Measurements from ENCODE around the gene CSNK1G1.

CSNK1G1 gene

DNA sequence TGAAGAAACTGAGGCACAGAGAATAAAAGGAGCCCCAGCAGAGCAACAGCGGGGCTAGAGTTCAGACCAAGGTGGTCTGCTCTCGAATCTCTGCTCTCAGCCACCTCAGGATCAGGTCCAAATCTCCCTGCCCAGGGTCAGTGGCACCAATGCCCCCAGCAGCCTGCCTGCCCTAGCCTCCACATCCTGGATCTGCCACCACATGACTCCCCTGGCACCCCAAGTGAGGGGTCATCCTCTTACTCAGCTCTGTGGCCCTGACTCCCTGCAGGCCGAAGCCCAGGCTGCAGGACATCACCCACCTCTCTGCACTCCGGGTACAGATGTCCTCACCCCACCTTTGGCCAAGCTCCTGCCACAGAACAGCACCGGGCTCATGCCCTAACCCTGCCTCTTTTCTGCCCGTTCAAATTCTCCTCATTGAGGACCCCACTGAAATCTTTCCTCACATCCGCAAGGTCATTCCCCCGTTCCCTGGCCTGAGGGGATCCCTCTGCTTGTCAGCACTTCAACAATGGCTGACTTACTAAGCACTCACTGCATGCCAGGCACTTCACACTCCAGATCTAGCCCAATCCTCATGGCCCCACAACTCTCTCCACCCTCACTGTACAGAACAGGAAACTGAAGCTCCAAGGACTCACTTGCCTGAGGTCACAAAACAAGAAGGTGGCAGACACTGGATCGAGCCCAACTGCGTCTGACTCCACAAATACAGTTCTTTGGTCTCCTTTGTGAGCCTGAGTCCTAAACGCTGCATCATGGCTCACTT lies 197.4 kb downstream of the CSNK1G1 start:
- H3K4me1 ChIP-seq (ENCODE audit: control insufficient read depth in 1 of 2, insufficient read depth in 2 of 2, low read length in 2 of 2), result peaks cover 7 to 47% of the 10 kb centered on the region in 2 donors
- H3K27me3 ChIP-seq (ENCODE audit: control insufficient read depth in 1 of 2, insufficient read depth in 2 of 2, low read length in 2 of 2), result no peaks in the 10 kb centered on the region
- H3K27ac ChIP-seq (ENCODE audit: low read depth, low read length), result no peak overlapping the region
- H3K4me3 ChIP-seq (ENCODE audit: low read depth in 1 of 2, low read length in 2 of 2), result no peak overlapping the region
- H3K9ac ChIP-seq (ENCODE audit: low read depth in 1 of 2, low read length in 2 of 2), result no peak overlapping the region
- peaks cover 41 to 65% of the 10 kb centered on the region in 2 donors for H3K36me3 ChIP-seq (ENCODE audit: control insufficient read depth in 1 of 2, insufficient read depth in 2 of 2, low read length in 2 of 2)
- no peaks in the 10 kb centered on the region for H3K9me3 ChIP-seq (ENCODE audit: control insufficient read depth in 1 of 2, low read length in 2 of 2)

- Histone ChIP-seq H3K9me3 (ENCODE audit: control insufficient read depth in 1 of 2, low read length in 2 of 2) (no peaks in the 10 kb centered on the region), H3K4me3 (ENCODE audit: low read depth in 1 of 2, low read length in 2 of 2) (no peak overlapping the region), H3K9ac (ENCODE audit: low read depth in 1 of 2, low read length in 2 of 2) (no peak overlapping the region), H3K4me1 (ENCODE audit: control insufficient read depth in 1 of 2, insufficient read depth in 2 of 2, low read length in 2 of 2) (peaks cover 16 to 51% of the 10 kb centered on the region in 2 donors), H3K27me3 (ENCODE audit: control insufficient read depth in 1 of 2, insufficient read depth in 2 of 2, low read length in 2 of 2) (peaks cover 4 to 5% of the 10 kb centered on the region in 2 donors), H3K36me3 (ENCODE audit: control insufficient read depth in 1 of 2, insufficient read depth in 2 of 2, low read length in 2 of 2) (peaks cover 41 to 65% of the 10 kb centered on the region in 2 donors), H3K27ac (ENCODE audit: low read depth, low read length) (no peak overlapping the region)
These were observed 198.3 kb downstream of the CSNK1G1 start for GRCh38 chr15:64157599-64158125.

DNA sequence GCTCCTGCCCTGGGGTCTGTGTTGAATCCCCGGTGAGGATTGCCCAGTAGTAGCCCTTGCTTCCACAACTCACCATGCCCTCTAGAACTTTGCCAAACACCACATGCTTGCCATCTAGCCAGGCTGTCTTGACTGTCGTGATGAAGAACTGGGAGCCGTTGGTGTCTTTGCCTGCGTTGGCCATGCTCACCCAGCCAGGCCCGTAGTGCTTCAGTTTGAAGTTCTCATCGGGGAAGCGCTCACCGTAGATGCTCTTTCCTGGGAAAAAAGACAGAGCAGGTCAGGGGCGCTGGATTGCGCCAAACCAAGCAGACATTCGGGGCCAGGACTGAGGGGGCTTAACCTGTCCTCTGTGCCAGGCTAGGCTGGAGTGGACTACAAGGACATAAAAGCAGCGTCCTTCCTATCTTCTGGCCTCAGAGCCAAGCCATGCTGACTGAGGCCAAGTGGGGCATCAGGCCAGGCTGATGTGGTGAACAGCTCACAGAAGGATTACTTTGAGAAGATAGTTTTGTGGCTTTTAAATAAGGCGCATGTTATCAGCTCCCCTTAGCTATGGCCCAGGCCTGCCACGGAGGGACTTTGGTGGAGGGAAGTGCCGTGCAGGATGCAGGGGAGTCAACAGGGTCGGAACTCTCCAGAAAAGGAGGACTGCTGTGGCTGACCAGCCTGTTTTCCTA lies 199.2 kb downstream of the CSNK1G1 start:
- Histone ChIP-seq H3K4me1 (ENCODE audit: control insufficient read depth in 1 of 2, insufficient read depth in 2 of 2, low read length in 2 of 2) (peaks cover 18 to 53% of the 10 kb centered on the region in 2 donors), H3K9me3 (ENCODE audit: control insufficient read depth in 1 of 2, low read length in 2 of 2) (no peaks in the 10 kb centered on the region), H3K36me3 (ENCODE audit: control insufficient read depth in 1 of 2, insufficient read depth in 2 of 2, low read length in 2 of 2) (peaks cover 41 to 65% of the 10 kb centered on the region in 2 donors), H3K9ac (ENCODE audit: low read depth in 1 of 2, low read length in 2 of 2) (no peak overlapping the region), H3K27me3 (ENCODE audit: control insufficient read depth in 1 of 2, insufficient read depth in 2 of 2, low read length in 2 of 2) (peaks cover 9% of the 10 kb centered on the region in 2 donors), H3K27ac (ENCODE audit: low read depth, low read length) (no peak overlapping the region), H3K4me3 (ENCODE audit: low read depth in 1 of 2, low read length in 2 of 2) (no peak overlapping the region)

DNA sequence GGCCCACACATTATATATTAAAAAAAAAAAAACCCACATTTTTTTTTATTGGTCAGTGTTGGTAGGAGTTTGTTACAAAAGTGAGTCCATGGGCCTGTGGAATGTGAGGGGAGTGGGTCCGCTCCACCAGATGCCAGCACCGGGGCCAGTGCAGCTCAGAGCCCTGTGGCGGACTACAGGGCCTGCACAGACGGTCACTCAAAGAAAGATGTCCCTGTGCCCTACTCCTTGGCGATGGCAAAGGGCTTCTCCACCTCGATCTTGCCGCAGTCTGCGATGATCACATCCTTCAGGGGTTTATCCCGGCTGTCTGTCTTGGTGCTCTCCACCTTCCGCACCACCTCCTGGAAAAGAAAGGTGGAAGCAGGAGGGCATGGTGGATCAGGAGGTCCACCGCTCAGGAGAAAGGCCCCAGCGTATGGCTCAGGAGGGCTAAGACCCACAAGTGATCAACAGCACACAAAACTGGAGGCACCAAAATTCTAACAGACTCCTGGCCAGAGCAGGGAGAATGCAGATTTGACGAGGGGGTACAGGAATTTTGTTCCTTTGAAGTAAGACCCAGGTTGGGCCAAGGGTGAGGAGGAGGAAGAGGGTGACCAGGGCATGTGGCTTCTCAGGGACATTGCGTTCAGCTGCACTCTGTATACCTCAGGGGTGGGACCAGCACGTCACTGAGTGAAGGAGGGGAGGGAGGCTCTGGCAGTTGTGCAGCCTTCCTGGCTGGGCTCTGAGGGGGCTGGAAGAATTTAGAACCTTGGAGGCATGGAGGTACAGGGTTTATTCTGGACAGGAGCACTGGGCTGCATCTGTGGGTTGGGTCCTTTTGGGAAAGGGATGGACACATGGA lies 199.9 kb downstream of the CSNK1G1 start:
- peaks cover 15 to 49% of the 10 kb centered on the region in 2 donors for H3K4me1 ChIP-seq (ENCODE audit: control insufficient read depth in 1 of 2, insufficient read depth in 2 of 2, low read length in 2 of 2)
- no peak overlapping the region for H3K27ac ChIP-seq (ENCODE audit: low read depth, low read length)
- peaks cover 41 to 65% of the 10 kb centered on the region in 2 donors for H3K36me3 ChIP-seq (ENCODE audit: control insufficient read depth in 1 of 2, insufficient read depth in 2 of 2, low read length in 2 of 2)

DNA sequence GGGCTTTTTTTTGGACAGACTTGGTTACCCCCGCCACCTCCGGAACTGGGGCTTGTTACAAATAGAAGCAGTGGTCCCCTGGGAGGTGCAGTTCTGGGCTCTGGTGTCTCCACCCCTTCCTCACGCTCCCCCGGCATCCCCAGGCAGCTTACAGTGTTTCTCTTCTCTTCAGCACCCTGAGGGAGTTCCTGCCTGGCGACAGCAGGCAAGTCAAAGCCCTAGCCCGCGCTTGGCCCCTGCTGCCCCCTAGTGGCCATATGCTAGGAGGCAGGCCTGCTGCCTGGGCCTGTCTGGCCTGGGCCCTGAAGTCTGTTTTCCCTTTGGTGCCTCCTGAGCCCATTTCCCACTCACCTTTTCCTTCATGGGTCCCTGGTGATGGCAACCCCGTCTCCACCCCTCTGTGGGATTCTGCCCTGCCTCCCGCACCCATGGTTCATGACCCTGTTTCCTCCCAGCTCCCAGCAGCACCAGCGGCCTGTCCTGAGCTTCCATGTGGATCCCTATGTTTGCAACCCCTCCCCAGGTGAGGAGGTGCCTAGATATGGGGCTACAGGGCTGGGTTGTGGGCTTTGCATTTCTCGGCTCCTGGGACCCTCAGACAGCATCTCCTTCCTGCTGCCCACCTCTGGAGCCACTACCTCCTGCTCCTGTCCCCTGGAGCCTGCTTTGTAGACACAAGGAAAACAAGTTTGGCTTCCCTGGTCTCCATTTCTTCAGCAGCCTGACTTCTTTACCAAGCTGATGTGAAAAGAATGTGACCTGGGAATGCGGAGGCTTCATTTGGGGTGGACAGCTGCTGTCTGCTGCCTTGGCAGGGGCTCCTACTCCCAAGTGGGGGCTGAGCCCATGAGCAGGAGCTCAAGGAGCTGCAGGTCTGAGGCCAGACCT lies 202.2 kb downstream of the CSNK1G1 start:
- no peaks in the 10 kb centered on the region for H3K9me3 ChIP-seq (ENCODE audit: control insufficient read depth in 1 of 2, low read length in 2 of 2)
- no peak overlapping the region for H3K27ac ChIP-seq (ENCODE audit: low read depth, low read length)
- no peak overlapping the region for H3K9ac ChIP-seq (ENCODE audit: low read depth in 1 of 2, low read length in 2 of 2)
- peaks cover 28 to 47% of the 10 kb centered on the region in 2 donors for H3K36me3 ChIP-seq (ENCODE audit: control insufficient read depth in 1 of 2, insufficient read depth in 2 of 2, low read length in 2 of 2)
- H3K27me3 ChIP-seq (ENCODE audit: control insufficient read depth in 1 of 2, insufficient read depth in 2 of 2, low read length in 2 of 2), result peaks cover 9% of the 10 kb centered on the region in 2 donors
- H3K4me3 ChIP-seq (ENCODE audit: low read depth in 1 of 2, low read length in 2 of 2), result no peak overlapping the region
- H3K4me1 ChIP-seq (ENCODE audit: control insufficient read depth in 1 of 2, insufficient read depth in 2 of 2, low read length in 2 of 2), result peaks cover 15 to 30% of the 10 kb centered on the region in 2 donors

More for the DNA sequence above, 199.9 kb downstream of the CSNK1G1 start:
- Histone ChIP-seq H3K4me3 (ENCODE audit: low read depth in 1 of 2, low read length in 2 of 2) (no peak overlapping the region), H3K27me3 (ENCODE audit: control insufficient read depth in 1 of 2, insufficient read depth in 2 of 2, low read length in 2 of 2) (peaks cover 9% of the 10 kb centered on the region in 2 donors), H3K9me3 (ENCODE audit: control insufficient read depth in 1 of 2, low read length in 2 of 2) (no peaks in the 10 kb centered on the region), H3K9ac (ENCODE audit: low read depth in 1 of 2, low read length in 2 of 2) (no peak overlapping the region)

DNA sequence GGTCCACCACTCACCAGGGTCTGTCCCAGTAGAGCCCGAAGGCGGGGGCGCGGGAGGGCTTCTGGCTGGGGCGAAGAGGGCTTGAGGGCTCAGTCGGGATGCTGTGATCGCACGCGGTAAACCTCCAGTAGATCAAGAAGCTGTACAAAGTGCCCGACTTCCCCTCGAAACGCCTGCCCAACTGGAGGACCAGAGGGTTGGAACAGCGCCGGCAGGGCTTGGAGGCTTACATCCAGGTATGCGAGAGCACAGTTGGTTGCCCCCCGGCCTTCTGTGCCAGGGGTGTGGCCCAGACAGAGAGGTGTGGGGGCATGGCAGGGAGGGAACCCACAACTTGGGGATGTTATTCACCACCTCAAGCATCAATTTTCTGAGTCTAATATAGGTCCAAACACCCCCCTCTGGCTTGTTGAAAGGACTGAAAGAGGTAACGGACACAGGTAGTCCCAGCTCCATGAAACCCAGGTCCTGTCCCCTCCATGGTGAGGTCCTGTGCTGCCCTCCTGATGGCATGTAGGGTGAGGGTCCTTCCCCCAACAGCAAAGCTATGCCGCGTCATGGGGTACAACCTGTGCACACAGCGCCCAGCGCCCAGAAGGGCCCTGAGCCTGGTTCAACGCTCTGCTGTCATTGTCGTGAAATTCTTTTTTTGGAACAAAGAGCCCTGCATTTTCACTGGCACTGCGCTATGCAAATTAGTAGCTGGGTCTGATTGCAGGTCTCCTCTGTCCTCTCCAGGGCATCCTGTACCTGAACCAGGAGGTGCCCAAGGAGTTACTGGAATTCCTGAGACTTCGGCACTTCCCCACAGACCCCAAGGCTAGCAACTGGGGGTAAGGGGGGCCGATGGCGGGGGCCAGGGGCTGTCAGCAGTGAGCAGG lies 203.2 kb downstream of the CSNK1G1 start:
- Histone ChIP-seq H3K27ac (ENCODE audit: low read depth, low read length) (no peak overlapping the region), H3K4me1 (ENCODE audit: control insufficient read depth in 1 of 2, insufficient read depth in 2 of 2, low read length in 2 of 2) (peaks cover 15 to 24% of the 10 kb centered on the region in 2 donors), H3K36me3 (ENCODE audit: control insufficient read depth in 1 of 2, insufficient read depth in 2 of 2, low read length in 2 of 2) (peaks cover 20 to 37% of the 10 kb centered on the region in 2 donors), H3K9ac (ENCODE audit: low read depth in 1 of 2, low read length in 2 of 2) (no peak overlapping the region), H3K4me3 (ENCODE audit: low read depth in 1 of 2, low read length in 2 of 2) (peak overlapping the region in 1 of 2 donors; percentile 60), H3K9me3 (ENCODE audit: control insufficient read depth in 1 of 2, low read length in 2 of 2) (no peaks in the 10 kb centered on the region), H3K27me3 (ENCODE audit: control insufficient read depth in 1 of 2, insufficient read depth in 2 of 2, low read length in 2 of 2) (peaks cover 9% of the 10 kb centered on the region in 2 donors)

GRCh38 chr15:64151727-64152506 lies 204.1 kb downstream of the CSNK1G1 start, which contains the start of gene SNX22:
SNX22 (plus strand) TSS chr15:64151731; CDS start chr15:64151776, 45 bp downstream.
- H3K9me3 ChIP-seq (ENCODE audit: control insufficient read depth in 1 of 2, low read length in 2 of 2), result no peaks in the 10 kb centered on the region
- H3K4me3 ChIP-seq (ENCODE audit: low read depth in 1 of 2, low read length in 2 of 2), result peak within 1 kb of the TSS; percentile 55 to 66
- peaks cover 9% of the 10 kb centered on the region in 2 donors for H3K27me3 ChIP-seq (ENCODE audit: control insufficient read depth in 1 of 2, insufficient read depth in 2 of 2, low read length in 2 of 2)
- H3K4me1 ChIP-seq (ENCODE audit: control insufficient read depth in 1 of 2, insufficient read depth in 2 of 2, low read length in 2 of 2), result peaks cover 15 to 24% of the 10 kb centered on the region in 2 donors
- H3K9ac ChIP-seq (ENCODE audit: low read depth in 1 of 2, low read length in 2 of 2), result peak within 1 kb of the TSS in 1 of 2 donors; percentile 1
- peaks cover 12 to 29% of the 10 kb centered on the region in 2 donors for H3K36me3 ChIP-seq (ENCODE audit: control insufficient read depth in 1 of 2, insufficient read depth in 2 of 2, low read length in 2 of 2)
- H3K27ac ChIP-seq (ENCODE audit: low read depth, low read length), result no peak within 1 kb of the TSS

GRCh38 chr15:64149893-64150578 lies 205.9 kb downstream of the CSNK1G1 start:
- H3K4me1 ChIP-seq (ENCODE audit: control insufficient read depth in 1 of 2, insufficient read depth in 2 of 2, low read length in 2 of 2), result peaks cover 15 to 24% of the 10 kb centered on the region in 2 donors

More at GRCh38 chr15:64149893-64150578, 205.9 kb downstream of the CSNK1G1 start:
- peaks cover 0 to 13% of the 10 kb centered on the region in 2 donors for H3K36me3 ChIP-seq (ENCODE audit: control insufficient read depth in 1 of 2, insufficient read depth in 2 of 2, low read length in 2 of 2)
- H3K9ac ChIP-seq (ENCODE audit: low read depth in 1 of 2, low read length in 2 of 2), result no peak overlapping the region
- H3K27me3 ChIP-seq (ENCODE audit: control insufficient read depth in 1 of 2, insufficient read depth in 2 of 2, low read length in 2 of 2), result peaks cover 9% of the 10 kb centered on the region in 2 donors
- H3K27ac ChIP-seq (ENCODE audit: low read depth, low read length), result no peak overlapping the region
- H3K4me3 ChIP-seq (ENCODE audit: low read depth in 1 of 2, low read length in 2 of 2), result no peak overlapping the region
- H3K9me3 ChIP-seq (ENCODE audit: control insufficient read depth in 1 of 2, low read length in 2 of 2), result no peaks in the 10 kb centered on the region
